ENCODE data around the gene GPATCH8.
"Not testable (repeated sequence)": the region's sequence is repeated elsewhere in the genome, so short reads cannot be mapped to it uniquely, and the experiment has no call there.

Gene GPATCH8

DNA sequence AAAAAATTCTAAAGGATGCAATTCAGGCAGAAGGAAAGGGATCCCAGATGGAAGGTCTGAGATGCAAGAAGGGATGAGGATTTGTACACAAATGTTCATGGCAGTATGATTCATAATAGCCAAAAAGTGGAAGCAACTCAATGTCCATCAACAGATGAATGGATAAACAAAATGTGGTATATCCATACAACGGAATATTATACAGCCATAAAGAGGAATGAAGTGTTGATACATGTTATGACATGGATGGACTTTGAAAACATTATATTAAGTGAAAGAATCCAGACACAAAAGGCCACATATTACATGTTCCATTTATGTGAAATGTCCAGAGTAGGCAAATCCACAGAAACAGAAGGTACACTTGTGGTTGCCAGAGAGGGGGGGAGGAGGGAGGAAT lies 23.9 kb upstream of the GPATCH8 start:
- no peak for DNase-seq (ENCODE audit: low read depth)

GRCh38 chr17:44523672-44523972 lies 20.4 kb upstream of the GPATCH8 start:
- DNase-seq (ENCODE audit: low read depth), result no peak

- DNase-seq (ENCODE audit: low read depth), result peak; percentile 20
Observed at GRCh38 chr17:44522883-44523671, 19.9 kb upstream of the GPATCH8 start.

- DNase-seq (ENCODE audit: low read depth), result no peak
Observed at GRCh38 chr17:44518032-44518431, 14.8 kb upstream of the GPATCH8 start.

GRCh38 chr17:44511241-44512134 lies 8.3 kb upstream of the GPATCH8 start:
- DNase-seq (ENCODE audit: low read depth), result not testable (repeated sequence)

DNA sequence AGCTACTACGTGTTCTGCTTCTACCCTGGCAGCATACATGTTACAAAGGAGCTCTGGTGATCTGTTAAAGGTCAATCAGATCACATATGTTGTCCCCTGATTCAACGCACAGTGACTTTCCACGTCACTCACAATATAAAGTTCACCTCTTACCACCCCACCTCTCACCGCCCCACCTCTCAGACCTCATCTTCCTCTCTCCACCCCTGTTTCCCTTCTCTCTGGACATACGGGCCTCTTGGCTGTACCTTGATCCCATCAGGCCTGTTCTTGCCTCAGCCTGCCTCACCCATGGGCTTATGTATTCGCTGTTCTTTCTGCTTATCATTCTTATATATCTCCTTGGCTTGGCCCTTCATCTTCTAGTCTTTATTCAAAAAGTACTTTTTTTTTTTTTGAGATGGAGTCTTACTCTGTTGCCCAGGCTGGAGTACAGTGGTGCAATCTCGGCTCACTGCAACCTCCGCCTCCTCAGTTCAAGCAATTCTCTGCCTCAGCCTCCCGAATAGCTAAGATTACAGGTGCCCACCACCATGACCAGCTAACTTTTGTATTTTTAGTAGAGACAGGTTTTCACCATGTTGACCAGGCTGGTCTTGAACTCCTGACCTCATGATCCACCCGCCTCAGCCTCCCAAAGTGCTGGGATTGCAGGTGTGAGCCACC lies 3.9 kb upstream of the GPATCH8 start:
- DNase-seq (ENCODE audit: low read depth), result not testable (repeated sequence)

DNA sequence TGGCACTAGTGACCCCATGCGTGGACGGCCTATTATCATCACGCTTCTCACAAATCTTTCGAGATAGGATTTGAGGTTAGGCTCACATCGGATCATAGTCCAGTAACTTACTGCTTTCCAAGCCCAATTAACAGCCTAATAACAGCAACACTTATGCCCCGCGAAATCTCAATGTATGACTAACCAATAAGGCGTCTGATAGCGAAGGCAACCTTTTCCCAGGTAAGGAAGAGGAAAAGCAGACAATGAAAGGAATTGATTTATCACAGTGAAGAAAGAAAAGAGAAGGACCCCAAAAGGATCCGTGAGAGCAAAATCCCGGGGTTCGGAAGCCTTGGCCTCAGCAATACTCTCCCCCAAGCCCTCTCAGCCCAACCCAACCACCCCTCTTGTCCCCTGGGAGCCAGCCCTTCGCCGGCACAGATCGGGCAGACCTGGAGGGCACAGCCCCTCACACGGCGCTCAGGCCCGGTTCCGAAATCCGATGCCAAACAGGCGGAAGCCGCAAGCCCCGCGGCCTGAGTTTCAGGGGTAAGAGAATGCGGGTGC lies 534 bp downstream of the GPATCH8 start:
- no peak for DNase-seq (ENCODE audit: low read depth)

DNA sequence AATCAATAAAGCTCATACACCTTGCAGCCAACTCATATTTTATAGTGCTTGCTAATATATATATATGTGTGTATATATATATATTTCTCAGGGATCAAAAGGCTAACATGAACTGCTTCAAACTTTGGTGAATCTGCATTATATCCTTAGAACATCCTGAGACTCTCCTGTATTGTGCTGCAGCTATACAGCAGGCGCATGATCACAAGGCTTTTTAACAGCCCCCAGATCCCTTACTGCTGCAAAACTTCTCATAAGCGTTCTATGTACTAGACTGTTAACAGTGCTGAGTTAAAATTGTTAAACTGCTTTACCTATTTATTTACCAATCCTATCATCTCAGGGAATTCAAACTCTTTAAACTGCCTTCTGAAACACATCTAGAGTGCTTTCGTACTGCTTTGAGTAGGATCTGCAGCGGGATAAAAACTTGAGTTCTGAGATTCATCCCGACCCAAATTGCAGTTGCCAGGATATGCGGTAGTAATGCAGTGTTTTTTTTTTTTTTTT lies 1.3 kb downstream of the GPATCH8 start:
- no peak for DNase-seq (ENCODE audit: low read depth)

DNA sequence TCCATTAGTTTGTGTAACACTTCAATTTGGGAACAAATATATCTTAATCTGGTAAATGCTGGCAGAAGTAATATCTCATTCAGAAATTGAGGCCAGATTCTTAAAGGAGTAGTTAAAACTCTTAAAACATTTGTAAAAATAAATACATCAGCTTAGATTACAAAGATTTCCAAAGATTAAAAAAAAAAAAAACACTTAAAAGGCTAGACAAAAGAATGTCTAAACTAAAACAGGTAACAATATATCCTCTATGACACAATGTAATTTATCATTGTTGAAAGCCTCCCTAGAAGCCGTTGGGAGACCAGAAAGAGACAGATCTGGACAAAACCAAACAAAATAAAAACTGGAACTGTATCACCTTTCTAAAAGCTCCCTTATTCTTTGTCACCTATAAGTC lies 3.5 kb downstream of the GPATCH8 start:
- DNase-seq (ENCODE audit: low read depth), result no peak

GRCh38 chr17:44496815-44497214 lies 6.4 kb downstream of the GPATCH8 start:
- no peak for DNase-seq (ENCODE audit: low read depth)

DNA sequence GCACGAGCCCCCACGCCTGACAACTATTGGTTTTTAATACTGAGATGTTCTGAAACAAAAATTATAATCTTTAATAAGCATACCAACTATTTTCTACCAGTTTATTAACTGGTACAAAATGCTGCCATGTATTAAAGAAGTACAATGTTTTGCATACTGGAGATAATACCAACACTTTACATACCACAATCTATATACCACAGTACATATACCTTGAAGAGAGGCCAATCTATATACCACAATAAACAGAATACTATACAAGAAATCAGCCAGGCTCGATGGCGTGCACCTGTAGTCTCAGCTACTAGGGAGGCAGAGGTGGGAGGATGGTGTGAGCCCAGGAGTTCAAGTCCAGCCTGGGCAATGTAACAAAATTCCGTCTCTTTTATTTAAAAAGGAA lies 9.9 kb downstream of the GPATCH8 start:
- DNase-seq (ENCODE audit: low read depth), result no peak

DNA sequence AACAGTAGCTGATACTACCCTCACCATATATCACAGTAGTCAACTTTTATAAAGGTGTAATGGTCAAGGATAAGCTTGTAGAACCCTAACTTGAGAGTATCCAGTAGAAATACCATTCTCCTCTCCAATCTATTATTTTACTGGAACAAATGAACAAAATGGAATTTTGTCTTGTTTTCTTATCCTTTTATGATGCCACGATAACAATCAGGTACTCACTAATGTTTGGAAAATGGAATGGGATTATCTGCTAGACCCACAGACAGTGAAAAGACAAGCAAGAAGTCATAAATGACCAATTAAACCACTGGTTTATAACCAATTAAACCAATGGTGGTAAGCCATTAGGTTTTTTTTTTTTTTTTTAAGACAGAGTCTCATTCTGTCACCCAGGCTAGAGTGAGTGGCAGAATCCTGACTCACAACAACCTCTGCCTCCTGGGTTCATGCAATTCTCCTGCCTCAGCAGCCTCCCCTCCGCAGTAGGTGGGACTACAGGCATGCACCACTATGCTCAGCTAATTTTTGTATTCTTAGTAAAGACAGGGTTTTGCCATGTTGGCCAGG lies 10.4 kb downstream of the GPATCH8 start:
- no peak for DNase-seq (ENCODE audit: low read depth)

DNA sequence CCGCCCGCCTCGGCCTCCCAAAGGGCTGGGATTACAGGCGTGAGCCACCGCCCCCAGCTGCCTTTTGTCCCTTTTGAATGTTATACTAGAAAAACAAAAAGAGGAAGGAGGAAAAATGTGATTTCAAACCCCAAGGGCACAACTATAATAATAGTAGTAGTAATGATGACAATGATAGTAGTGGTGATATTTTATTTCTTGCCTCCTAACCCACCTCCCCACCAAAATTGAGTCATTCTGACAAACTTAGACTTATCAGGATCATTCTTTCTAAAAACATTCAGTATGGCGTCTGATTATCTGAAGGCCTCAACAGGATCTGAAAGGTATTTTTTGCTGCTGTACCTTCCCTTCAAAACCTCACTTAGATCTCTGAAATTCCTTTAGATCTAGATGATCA lies 13.6 kb downstream of the GPATCH8 start:
- no peak for DNase-seq (ENCODE audit: low read depth)

GRCh38 chr17:44487170-44487569 lies 16.0 kb downstream of the GPATCH8 start:
- no peak for DNase-seq (ENCODE audit: low read depth)

DNA sequence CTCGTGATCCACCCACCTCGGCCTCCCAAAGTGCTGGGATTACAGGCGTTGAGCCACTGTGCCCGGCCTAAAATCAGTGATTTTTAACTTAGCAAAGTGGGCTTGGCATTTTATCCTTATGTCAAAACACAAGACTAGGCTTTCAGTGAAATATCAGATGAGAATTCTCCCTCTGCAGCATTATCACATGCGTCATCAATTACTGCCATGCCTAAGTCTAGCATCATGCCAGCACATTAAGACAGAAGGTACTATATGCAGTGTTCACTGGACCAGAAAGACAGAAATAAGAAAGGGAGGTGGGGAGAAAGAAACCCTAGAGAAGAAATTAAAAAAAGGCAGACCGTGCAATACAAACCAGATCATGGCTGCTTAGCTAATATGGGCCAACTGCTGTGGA lies 29.8 kb downstream of the GPATCH8 start:
- DNase-seq (ENCODE audit: low read depth), result no peak

- no peak for DNase-seq (ENCODE audit: low read depth)
Observed at GRCh38 chr17:44469676-44470075, 33.5 kb downstream of the GPATCH8 start.

DNA sequence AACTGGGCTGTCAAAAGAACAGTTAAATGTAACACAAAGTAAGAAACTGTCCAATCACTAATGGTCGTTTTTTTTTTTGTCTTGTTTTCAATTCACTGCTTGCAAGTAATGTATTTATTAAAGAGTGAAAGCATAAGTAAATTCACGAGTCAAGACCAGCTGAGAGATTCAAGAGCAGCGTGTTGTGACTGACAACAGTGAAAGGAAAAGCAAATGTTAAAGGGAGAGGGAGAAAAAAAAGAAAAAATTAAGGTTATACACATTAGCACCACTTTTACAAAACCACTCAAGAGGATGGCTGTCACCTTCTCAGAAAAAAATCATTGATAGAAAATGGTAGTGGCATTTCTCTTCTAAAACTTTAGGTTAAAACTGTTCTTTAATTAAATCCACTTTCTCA lies 36.1 kb downstream of the GPATCH8 start:
- DNase-seq (ENCODE audit: low read depth), result no peak

- DNase-seq (ENCODE audit: low read depth), result no peak
Observed at GRCh38 chr17:44466339-44466738, 36.9 kb downstream of the GPATCH8 start.

DNA sequence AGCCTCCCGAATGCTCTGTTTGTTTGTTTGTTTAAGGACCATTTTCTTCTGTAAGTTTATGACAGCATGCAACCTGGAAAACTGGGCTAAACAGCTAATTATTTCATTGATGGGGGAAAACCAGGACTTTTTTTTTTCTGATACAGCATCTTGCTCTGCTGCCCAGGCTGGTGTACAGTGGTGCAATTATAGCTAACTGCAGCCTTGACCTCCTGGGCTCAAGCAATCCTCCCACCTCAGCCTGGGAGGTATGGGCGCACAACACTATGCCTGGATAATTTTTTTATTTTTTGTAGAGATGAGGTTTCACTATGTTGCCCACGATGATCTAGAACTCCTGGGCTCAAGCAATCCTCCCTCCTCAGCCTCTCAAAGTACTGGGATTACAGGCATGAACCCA lies 37.3 kb downstream of the GPATCH8 start:
- no peak for DNase-seq (ENCODE audit: low read depth)

GRCh38 chr17:44465276-44465675 lies 37.9 kb downstream of the GPATCH8 start:
- DNase-seq (ENCODE audit: low read depth), result no peak

DNA sequence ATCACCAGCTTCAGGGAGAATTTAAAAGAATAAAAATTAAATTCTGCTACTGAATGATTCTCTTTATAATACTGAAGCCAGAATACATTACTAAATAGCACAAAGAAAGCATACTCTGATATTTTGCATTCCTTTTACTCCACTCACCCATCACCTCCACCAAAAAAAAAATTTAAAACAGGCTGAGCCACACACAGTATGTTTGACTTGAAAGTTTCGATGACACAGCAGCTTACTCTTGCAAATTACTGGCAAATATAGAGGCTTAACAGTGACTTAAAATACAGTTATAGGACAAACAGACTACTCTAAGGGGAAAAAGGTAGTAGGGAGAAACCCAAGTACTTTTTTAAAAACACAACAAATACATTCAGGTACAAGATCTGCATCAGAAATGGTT lies 39.2 kb downstream of the GPATCH8 start:
- DNase-seq (ENCODE audit: low read depth), result no peak

GRCh38 chr17:44451832-44452231 lies 51.4 kb downstream of the GPATCH8 start:
- no peak for DNase-seq (ENCODE audit: low read depth)
